ENCODE data around the gene C19orf12.

The C19orf12 gene

GRCh38 chr19:29757551-29757950 is 42.5 kb upstream of the C19orf12 start:
- Histone ChIP-seq H4K20me1 (ENCODE audit: control insufficient read depth, insufficient read depth, low read depth, low read length) (no peaks in the 10 kb centered on the region), H3K79me2 (ENCODE audit: control insufficient read depth, low read length) (no peaks in the 10 kb centered on the region), H3K9me3 (ENCODE audit: control insufficient read depth, insufficient read depth, low read length) (no peaks in the 10 kb centered on the region), H3K4me3 (ENCODE audit: low read length) (no peak overlapping the region), H3K27me3 (ENCODE audit: control insufficient read depth, low read length) (no peaks in the 10 kb centered on the region), H3K4me1 (ENCODE audit: control insufficient read depth, low read length) (peaks cover 5% of the 10 kb centered on the region; the same call in 1 of the 2 replicates), H3K9me2 (replicated peaks; ENCODE audit: control insufficient read depth, low read length) (no peaks in the 10 kb centered on the region), H3F3A (ENCODE audit: control insufficient read depth, insufficient read depth) (no peaks in the 10 kb centered on the region), H3K27ac (ENCODE audit: low read depth, low read length) (no peak overlapping the region), H3K36me3 (ENCODE audit: control insufficient read depth, low read length) (no peaks in the 10 kb centered on the region), H3K4me2 (ENCODE audit: low read length) (no peak overlapping the region)
- TF ChIP-seq CTCF (IDR thresholded peaks at IDR 0.05; ENCODE audit: low read depth, low read length, poor library complexity, severe bottlenecking) = no peak
- TF ChIP-seq EZH2phosphoT487 (IDR thresholded peaks at IDR 0.05; ENCODE audit: borderline replicate concordance, low read length) = no peak

- H3K9me2 ChIP-seq (replicated peaks; ENCODE audit: control insufficient read depth, low read length) = no peaks in the 10 kb centered on the region
- no peaks in the 10 kb centered on the region for H3K9me3 ChIP-seq (ENCODE audit: control insufficient read depth, insufficient read depth, low read length)
- H3K27ac ChIP-seq (ENCODE audit: low read depth, low read length) = no peak overlapping the region
- no peaks in the 10 kb centered on the region for H3K27me3 ChIP-seq (ENCODE audit: control insufficient read depth, low read length)
- no peaks in the 10 kb centered on the region for H3K36me3 ChIP-seq (ENCODE audit: control insufficient read depth, low read length)
- H3K4me2 ChIP-seq (ENCODE audit: low read length) = no peak overlapping the region
- no peak overlapping the region for H3K4me3 ChIP-seq (ENCODE audit: low read length)
- H3K4me1 ChIP-seq (ENCODE audit: control insufficient read depth, low read length) = no peaks in the 10 kb centered on the region
- no peaks in the 10 kb centered on the region for H4K20me1 ChIP-seq (ENCODE audit: control insufficient read depth, insufficient read depth, low read depth, low read length)
- no peaks in the 10 kb centered on the region for H3F3A ChIP-seq (ENCODE audit: control insufficient read depth, insufficient read depth)
- no peak for TF ChIP-seq CTCF (IDR thresholded peaks at IDR 0.05; ENCODE audit: low read depth, low read length, poor library complexity, severe bottlenecking)
- no peak for TF ChIP-seq EZH2phosphoT487 (IDR thresholded peaks at IDR 0.05; ENCODE audit: borderline replicate concordance, low read length)
- H3K79me2 ChIP-seq (ENCODE audit: control insufficient read depth, low read length) = no peaks in the 10 kb centered on the region
These were observed 38.9 kb upstream of the C19orf12 start for GRCh38 chr19:29753934-29754305.

- Histone ChIP-seq H4K20me1 (ENCODE audit: control insufficient read depth, insufficient read depth, low read depth, low read length) (no peaks in the 10 kb centered on the region), H3K79me2 (ENCODE audit: control insufficient read depth, low read length) (no peaks in the 10 kb centered on the region), H3K36me3 (ENCODE audit: control insufficient read depth, low read length) (no peaks in the 10 kb centered on the region), H3K9me2 (replicated peaks; ENCODE audit: control insufficient read depth, low read length) (no peaks in the 10 kb centered on the region), H3F3A (ENCODE audit: control insufficient read depth, insufficient read depth) (no peaks in the 10 kb centered on the region), H3K4me2 (ENCODE audit: low read length) (no peak overlapping the region), H3K9me3 (ENCODE audit: control insufficient read depth, insufficient read depth, low read length) (no peaks in the 10 kb centered on the region), H3K4me3 (ENCODE audit: low read length) (no peak overlapping the region), H3K27me3 (ENCODE audit: control insufficient read depth, low read length) (no peaks in the 10 kb centered on the region), H3K4me1 (ENCODE audit: control insufficient read depth, low read length) (no peaks in the 10 kb centered on the region), H3K27ac (ENCODE audit: low read depth, low read length) (no peak overlapping the region)
- TF ChIP-seq CTCF (IDR thresholded peaks at IDR 0.05; ENCODE audit: low read depth, low read length, poor library complexity, severe bottlenecking) = no peak
- no peak for TF ChIP-seq EZH2phosphoT487 (IDR thresholded peaks at IDR 0.05; ENCODE audit: borderline replicate concordance, low read length)
These were observed 38.3 kb upstream of the C19orf12 start for GRCh38 chr19:29753190-29753933.

All from DOHH2 (cell line).